Measurements from ENCODE around the gene BTG3.

Gene BTG3

GRCh38 chr21:17583898-17584297 lies 28.8 kb downstream of the BTG3 start:
- DNase-seq: no peak

- no peak for DNase-seq
These were observed 32.4 kb downstream of the BTG3 start for GRCh38 chr21:17580319-17580718.

DNA sequence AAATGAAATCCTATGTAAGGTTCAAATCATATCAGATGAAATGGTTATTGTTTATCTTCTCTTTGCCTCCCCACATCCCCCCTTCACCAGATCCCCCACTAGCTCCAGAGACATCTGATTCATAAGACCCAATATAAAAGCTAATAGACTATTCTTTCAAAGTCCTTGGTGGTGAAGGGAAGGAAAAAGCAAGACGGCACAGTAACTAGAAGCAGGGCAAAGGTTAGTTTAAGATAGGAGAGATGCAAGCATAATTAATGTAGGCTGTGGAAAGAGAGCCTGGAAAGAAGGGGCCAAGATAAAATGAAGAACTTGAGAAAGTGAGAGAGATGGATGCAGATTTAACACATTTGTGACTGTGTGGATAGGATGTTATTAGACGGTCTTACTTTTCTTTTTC lies 33.8 kb downstream of the BTG3 start:
- no peak for DNase-seq

- no peak for DNase-seq
These were observed 34.5 kb downstream of the BTG3 start for GRCh38 chr21:17578162-17578561.

DNA sequence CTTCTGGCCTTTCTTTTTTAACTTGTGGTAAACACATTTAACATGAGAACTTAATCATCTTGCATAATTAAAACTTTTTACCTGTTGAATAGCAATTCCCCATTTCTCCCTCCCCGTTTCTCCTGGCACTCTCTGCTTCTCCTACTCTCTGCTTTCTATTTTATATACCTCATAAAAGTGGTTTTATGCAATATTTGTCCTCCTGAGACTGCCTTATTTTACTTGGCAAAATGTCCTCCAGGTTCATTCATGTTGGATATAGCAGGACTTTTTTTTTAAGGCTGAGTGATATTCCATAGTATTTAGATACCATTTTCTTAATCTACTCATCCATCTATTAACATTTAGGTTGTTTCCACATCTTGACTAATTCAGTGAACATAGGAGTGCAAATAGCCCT lies 35.0 kb downstream of the BTG3 start:
- no peak for DNase-seq

GRCh38 chr21:17576080-17576835 lies 36.4 kb downstream of the BTG3 start:
- peak; percentile 91 for DNase-seq

DNA sequence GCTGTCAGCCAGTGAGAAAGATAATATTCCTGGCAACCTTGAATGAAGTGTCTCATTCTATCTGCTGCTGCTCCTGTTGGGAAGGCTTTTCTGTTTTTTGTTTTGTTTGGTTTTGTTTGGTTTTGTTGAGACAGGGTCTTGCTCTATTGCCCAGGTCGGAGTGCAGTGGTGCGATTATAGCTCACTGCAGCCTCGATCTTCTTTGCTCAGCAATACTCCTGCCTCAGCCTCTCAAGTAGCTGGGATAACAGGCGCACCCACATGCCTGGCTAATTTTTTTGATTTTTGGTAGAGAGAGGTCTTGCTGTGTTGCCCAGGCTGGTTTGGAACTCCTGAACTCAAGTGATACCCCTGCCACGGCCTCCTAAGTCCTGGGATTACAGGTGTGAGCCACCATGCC lies 37.6 kb downstream of the BTG3 start:
- DNase-seq: no peak

DNA sequence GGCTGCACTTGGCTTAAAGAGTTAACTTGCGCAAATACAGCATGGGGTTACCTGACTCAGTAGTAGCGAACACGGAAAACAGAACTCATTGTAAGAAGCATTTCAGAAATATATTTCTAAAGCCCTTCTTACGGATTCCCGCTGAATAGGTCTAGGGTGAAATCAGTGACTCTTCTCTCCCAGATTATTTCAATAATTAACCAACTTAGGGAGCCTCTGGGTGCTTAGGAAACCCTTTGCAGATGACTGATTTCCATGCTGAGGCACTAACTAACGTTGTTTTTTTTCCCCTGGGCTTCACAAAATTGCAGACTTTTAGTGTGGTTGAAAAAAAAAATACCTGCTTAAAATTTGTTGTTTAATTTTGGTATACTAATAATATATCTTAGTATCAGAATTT lies 40.3 kb downstream of the BTG3 start:
- DNase-seq: no peak

DNA sequence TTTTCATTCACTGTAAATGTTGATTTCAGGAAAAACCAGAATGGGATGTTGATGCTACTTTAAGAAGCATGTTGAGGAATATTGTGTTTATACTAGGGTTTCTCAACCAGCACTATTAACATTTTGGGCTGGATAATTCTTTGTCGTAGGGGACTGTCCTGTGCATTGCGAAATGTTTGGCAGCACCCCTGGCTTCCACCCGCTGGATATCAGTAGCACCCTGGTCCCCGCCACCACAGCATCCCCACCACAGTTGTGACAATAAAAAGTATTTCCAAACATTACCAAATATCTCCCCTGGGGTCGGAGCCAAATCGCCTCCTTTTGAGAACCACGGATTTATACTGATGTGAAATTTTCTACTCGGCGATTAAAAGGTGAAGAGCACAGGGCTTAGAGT lies 41.9 kb downstream of the BTG3 start:
- no peak for DNase-seq

DNA sequence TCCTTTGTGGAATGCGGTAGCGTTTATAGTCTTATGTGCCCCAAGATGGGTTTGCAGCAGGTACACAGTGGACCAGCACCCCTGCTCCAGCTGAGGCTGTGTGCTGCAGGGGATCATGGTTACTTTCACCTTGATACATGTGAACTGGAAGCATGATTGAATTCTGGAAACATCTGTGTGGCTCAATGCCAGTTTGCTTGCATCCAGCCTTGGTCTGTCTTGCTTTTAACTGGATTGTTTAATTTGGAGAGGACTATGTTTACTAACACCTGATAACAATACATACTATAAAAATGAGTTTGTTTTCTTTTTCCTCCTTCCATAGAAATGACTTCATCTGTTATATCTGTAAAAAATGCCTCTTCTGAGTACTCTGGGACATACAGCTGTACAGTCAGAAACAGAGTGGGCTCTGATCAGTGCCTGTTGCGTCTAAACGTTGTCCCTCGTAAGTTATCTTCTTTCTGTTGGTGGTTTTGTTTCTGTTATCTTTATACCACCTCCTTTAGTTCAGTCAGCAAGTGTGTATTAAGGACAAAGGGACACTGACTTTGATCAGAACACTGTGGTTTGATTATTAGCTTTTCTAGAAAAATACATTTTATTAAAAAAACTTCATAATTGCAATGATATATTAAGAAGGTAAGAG lies 52.2 kb downstream of the BTG3 start:
- no peak for DNase-seq

DNA sequence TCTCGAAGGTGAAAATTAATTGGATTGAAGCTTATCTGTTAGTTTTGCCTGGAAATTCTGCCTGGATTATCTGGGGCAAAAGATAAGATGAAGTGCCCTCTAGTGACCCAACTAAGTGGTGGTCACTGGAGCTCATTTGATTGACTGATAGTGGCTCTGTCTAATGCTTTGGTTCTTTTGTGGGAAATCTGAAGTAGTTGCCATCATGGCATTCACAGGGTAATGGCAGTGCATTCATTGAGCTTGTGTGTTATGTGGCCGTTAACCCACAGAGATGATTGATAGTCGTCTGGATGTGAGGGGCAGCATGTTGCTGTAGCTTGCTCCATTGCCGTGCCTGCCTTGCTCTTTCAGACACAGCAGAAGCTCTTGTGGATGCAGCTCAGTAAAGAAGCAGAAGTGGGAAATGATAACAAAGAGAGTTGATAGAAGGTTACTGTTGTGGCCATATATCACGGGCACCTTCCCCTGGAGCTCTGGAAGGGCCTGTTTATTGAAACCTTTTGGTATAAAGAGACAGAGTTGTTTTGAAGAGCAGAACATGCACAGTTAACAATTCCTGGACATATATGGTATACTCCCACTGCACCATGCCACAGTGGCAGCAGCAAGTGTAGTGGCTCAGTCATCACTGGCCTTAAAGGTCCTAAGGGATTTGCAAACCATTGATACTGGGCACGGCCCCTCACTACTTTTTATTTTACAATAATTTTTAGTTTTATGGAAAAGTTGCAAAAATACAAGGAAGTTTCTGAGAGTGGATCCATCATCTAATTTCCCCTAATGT lies 57.8 kb downstream of the BTG3 start:
- DNase-seq: no peak

- no peak for DNase-seq
These were observed 58.6 kb downstream of the BTG3 start for GRCh38 chr21:17554120-17554519.

GRCh38 chr21:17552410-17552809 lies 60.3 kb downstream of the BTG3 start:
- DNase-seq: no peak

DNA sequence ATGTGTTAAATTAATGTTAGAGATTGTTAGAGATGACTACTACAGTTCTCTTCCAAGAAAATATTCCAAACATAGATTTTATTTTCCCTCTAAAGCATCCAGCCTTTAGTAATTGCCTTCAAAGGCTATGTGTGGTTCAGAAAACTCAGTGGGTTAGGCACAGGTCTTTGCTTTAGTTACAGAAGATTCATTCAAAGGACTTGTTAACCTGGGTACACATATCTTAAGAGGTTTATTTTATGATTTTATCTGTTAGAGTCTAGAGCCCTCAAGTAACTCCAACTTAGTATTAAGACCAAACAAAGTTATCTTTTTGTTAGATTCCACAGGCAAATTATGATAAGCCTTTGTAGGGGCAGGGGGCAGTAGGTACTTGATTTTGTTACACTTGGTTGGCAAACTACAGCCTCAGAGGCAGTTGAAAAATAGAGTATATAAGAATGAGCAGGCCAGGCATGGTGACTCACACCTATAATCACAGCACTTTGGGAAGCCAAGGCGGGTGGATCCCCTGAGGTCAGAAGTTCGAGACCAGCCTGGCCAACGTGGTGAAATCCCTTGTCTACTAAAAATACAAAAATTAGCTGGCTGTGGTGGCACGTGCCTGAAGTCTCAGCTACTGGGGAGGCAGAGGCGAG lies 61.9 kb downstream of the BTG3 start:
- DNase-seq: no peak

DNA sequence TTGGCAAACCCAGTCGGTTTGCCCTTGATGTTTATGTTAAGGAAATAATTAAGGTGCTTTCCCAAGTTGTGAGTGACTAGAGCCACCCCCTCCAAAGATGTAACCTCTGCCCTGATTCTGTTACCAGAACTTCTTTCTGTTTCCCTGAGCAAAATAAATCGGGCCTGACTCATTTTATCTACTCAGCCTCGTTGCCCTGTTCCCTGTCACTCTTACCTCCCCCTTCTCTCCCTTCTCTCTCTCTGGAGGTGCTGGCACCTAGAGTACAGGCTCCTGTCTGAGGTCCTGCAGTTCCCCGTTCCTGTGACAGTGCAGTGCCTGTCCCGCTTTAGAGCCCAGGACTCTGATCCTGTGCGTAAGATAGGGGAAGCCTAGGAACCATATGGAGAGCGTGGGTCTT lies 64.4 kb downstream of the BTG3 start:
- no peak for DNase-seq

DNA sequence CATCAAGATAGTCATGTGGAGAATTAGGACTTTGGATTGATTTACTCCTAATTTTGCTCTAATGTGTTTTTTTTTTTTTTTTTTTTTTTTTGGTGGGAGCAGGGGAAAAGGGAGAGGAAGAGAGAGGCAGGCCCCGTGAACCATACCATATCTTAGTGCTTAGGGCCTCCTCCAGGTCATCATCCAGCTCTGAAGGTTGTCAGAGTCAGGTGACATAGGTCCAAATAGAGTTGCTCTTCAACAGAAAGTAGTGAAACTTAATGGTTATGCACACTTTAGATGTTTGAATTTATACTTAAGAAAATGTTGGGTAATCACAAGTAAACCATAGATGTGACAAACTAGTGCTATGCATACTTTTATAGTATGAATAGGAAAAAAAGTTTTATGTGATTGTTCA lies 67.7 kb downstream of the BTG3 start:
- DNase-seq: no peak

All from NCI-H1105 treated with DMSO at 0.1 percent for 48 hours (cell line).